ENCODE measurements around the gene DHTKD1.

DHTKD1 gene

GRCh38 chr10:12068449-12069269 lies at the start of gene DHTKD1:
Gene DHTKD1 (plus strand): TSS chr10:12068954. CDS start chr10:12069034, 80 bp downstream.
- peak; percentile 98 for DNase-seq

GRCh38 chr10:12019283-12019971 lies 49.3 kb upstream of the DHTKD1 start:
- no peak for DNase-seq

DNA sequence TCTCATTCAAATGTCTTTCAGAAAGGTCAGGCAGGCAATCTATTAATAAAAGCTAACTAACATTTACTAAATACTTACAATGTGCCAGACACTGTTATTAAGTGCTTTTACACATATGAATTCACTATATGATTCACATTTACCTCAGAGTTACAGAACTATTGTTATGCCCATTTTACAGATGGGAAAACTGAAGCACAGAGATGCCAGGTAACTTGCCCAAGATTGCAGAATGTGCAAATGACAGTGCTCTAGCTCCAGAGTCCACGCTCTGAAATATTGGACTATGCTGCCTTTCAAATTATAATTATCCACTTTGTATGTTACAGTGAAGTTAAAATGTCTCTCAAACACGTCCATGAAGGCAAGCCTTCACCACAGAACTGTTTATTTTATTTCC lies 48.2 kb upstream of the DHTKD1 start:
- DNase-seq = no peak

- DNase-seq = no peak
Measured at GRCh38 chr10:12022580-12023257, 46.0 kb upstream of the DHTKD1 start.

DNA sequence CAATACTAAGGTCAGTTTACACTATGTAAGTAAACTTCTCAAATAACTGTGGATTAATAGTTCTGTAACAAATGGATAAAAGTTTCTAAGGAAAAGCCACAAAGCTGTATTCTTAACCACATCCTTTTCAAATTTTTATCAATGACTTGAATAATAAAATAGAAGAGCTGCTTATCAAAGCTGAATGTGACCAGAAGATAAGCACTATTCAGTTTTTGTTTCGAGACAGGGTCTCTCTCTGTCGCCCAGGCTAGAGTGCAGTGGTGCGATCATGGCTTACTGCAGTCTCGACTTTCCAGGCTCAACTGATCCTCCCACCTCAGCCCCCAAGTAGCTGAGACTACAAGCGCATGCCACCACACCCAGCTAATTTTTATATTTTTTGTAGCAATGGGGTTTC lies 43.2 kb upstream of the DHTKD1 start:
- no peak for DNase-seq

DNA sequence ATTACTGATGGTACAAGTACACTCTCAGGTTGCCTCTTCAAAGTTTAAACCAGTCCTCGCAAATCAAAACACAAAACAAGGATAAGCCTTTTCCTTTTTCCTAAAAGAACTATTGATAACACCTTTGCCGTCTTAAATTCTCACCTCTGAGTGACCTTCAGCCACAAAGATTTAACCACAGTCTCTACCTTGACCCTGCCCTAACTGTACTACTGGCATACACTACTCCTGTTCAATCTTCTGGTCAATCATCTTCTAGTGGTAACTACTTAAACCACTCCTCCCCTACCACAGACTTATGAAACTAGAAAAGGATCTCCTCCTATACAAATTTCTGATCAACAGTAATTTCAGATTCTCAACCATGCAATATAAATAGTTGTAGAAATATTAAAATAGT lies 41.2 kb upstream of the DHTKD1 start:
- no peak for DNase-seq

GRCh38 chr10:12031404-12031803 lies 37.4 kb upstream of the DHTKD1 start:
- DNase-seq = no peak

- DNase-seq = no peak
Measured at GRCh38 chr10:12036073-12036655, 32.6 kb upstream of the DHTKD1 start.

DNA sequence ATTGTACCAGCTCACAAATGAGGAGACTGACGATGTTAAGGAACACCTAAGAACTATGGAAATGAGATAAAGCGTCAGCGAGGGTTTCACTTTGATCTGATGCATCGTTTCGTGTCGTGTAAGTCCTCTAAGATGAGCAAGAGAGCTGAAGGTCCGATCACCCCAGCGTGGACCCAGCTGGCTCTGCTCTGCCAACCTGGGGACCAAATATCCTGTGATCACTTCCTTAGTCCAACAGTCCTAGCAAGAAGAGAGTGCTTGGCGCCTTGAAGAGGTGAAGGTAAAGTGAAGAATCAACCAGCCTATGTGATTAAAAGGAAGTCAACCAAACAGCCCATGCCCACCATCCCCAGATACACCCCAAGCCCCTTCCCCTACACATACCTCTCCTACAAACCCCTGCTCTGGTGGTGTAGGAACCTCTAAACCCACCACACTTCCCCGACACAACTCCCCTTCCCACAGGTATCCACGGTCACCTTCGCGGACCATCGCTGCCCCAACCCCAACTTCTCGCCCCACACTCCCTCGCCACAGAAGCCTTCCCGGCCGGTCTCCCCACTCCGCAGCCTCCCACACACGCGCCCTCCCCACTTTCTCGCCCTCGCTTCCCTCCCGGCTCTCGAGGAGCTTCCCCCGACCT lies 26.9 kb upstream of the DHTKD1 start:
- no peak for DNase-seq

DNA sequence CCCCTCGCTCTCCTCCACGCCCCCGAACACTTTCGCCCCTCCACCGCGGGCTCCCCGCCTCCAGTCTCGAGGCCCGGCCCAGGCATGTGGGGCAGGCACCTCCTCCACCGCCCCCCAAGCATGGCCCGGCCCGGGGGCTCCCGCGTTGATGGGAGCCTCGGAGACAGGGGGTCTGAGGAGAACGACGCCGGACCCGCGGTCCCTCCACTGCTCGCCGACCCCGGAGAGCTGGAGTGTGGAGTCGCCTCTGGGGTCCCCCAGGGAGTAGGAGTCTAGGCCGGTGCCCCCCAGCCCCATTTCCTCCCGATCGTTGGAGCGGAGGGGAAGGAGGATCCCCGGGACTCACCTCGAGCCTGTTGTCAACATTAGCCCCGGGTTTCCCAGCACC lies 26.4 kb upstream of the DHTKD1 start:
- DNase-seq = peak; percentile 42 to 57

GRCh38 chr10:12042797-12043651 lies 25.7 kb upstream of the DHTKD1 start, which contains the start of gene UPF2:
Gene UPF2 (minus strand): TSS chr10:12042809. CDS start chr10:12035423, 7,386 bp downstream.
- peak; percentile 96 to 98 for DNase-seq

GRCh38 chr10:12045596-12045995 lies 23.2 kb upstream of the DHTKD1 start:
- DNase-seq = no peak

- no peak for DNase-seq
Measured at GRCh38 chr10:12048547-12048946, 20.2 kb upstream of the DHTKD1 start.

DNA sequence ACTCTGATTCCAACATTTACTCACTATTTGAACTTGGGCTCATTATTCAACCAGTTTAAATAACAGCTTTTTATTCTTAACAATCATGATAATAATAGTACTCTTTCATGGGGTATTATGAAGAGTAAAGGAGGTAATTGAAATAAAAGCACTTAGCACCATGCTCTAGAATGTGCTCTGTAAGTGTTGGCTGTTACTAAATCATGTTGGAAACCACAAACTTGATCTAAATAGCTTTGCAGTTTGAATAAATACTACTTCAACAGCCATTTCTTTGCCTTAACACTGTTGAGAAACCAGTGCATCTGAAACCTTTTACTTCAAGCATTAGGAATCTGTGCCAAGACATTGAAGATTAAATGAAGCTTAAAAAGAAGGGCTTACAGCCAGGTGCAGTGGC lies 18.2 kb upstream of the DHTKD1 start:
- no peak for DNase-seq

DNA sequence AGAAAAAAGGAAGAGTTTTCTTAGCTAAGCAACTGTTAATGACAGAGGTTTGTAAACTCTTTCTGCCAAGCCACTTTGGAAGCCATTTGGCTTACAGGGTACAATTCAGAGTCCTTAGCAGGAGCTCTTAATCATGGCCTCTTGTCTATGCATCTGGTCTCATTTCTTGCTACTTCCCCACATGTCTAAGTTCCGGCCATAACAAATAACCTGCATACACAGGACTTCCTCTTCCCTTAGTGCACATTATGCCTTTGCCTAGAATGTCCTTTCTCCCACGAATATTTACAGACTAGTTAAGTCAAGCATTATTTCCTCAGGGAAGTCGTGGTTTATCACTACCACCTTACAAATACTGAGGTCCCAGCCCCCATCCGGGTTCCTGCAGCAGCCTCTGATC lies 17.5 kb upstream of the DHTKD1 start:
- no peak for DNase-seq

GRCh38 chr10:12055732-12056131 lies 13.0 kb upstream of the DHTKD1 start:
- DNase-seq = no peak

- DNase-seq = no peak
Measured at GRCh38 chr10:12056748-12057147, 12.0 kb upstream of the DHTKD1 start.

DNA sequence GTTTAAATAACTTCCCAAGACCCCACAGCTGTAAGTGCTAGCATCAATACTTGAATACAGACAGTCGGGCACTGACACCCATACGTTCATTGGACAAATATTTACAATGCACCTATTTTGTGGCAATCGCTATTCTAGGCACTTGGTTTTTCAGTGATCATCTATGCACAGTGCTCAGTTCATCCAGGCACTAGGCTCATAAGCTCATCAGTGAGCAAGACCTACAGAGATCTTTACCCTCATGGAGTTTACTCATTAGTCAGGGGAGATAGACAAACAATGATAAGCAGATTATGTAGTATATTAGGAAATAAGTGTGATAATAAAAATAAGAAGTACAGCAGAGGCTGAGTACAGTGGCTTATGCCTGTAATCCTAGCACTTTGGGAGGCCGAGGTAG lies 7.6 kb upstream of the DHTKD1 start:
- DNase-seq = no peak

DNA sequence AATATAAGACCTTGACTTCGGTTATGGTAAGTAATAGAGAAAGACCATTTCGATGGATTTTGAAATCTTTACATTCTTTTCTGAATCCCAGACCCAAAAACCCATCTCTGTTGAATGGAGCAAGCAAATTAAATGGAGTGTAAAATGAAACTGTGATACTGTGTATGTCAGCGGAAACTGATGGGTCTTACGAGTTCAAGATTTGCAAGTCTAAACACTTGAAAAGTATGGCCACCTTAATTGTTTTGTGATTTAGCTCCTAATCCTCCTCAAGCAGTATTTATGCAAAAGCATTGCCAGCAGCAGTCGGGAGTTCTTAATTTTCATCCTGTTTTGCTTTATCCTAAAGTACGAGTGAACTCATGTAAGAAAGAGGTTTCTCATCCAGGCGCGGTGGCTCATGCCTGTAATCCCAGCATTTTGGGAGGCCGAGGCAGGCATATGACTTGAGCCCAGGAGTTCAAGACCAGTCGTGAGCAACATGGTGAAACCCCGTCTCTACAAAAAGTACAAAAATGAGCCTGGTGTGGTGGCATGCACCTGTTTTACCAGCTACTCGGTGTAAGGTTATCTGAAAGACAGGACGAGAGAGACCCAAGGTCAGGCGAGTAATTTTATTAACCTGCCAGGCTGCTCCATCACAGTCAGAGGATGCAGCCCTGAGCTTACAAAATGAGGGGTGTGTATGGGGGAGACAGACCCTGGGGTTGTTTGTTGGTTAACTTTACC lies 5.8 kb upstream of the DHTKD1 start:
- DNase-seq = no peak

DNA sequence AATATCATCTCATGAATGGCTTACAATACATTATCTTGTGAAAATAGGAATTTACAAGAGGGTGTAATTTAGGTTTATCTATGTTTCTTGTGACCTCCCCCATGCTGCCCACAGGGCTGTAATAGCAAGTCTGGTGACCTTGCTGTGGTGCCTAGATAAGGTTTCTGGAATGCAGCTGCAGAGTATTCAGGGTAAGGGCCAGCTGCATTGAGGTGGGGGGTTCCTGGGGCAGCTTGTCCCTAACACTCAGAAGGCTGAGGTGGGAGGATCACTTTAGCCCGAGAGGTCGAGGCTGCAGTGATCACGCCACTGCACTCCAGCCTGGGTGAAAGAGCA lies 5.3 kb upstream of the DHTKD1 start:
- no peak for DNase-seq

DNA sequence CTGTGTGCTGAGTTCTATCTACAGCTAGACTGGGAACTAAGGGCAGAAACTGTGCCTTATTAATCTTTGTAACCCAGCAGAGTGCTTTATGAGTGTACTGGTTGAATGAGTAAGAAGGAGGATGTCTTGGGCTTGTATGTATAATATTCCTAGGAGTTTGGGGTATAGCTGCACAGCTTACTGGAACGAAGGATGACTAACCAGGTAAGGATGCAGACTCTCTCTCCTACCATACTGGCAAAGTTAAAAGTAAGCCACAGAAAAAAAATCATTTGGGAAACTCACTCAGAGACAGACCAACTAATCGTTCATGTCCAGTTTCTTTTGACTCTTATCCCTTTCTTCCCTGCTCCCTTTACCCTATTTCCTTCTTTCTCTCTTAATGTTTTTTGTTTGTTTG lies 1.4 kb upstream of the DHTKD1 start:
- no peak for DNase-seq

Data from activated CD4-positive, alpha-beta T cell treated with anti-CD3 and anti-CD28 coated beads, Interleukin-2, amount 50 U/mL, for 4 hours (primary cell).